PC-3 (cell line): ENCODE data around the gene CMKLR1. TPM values are rescaled to one million over a fixed set of nuclear protein-coding genes. Genes with fewer than 3 reads are reported as not detected.

Experiments
- ATAC-seq: fragments of 200-7000 bp; cut with Tn5 transposase; 2 replicates; pipeline ENCODE4 v1.9.1; 2020; ENCODE audit warnings: mild to moderate bottlenecking, moderate library complexity
- BruUV-seq: library from RNA; stranded (reverse); fragments of 400-500 nt; replicated peaks from 2 replicates; lab custom pipeline; 2021; lab: Mats Ljungman, UMichigan
- CTCF ChIA-PET: fragments of 300-600 bp; sonication (Branson Sonifier 250); formaldehyde crosslinking; loops from one replicate; lab custom pipeline; 2022; ENCODE audit warnings: antibody characterized with exemption; lab: Charles Lee
- POLR2A ChIA-PET: fragments of 300-600 bp; sonication (Branson Sonifier 250); formaldehyde crosslinking; loops from one replicate; lab custom pipeline; 2022; ENCODE audit warnings: antibody characterized with exemption; ENCODE audit not compliant: unreplicated experiment; lab: Charles Lee
- DNase-seq: peaks from one replicate; pipeline ENCODE4 v3.0.0-alpha.2; 2015
- H2AFZ ChIP-seq: fragments of 300-600 bp; sonication (generic); 2 replicates; pipeline ENCODE4 v1.6.0; 2016; ENCODE audit warnings: antibody characterized with exemption, low read length
- H3F3A ChIP-seq: fragments of 300-600 bp; sonication (generic); one replicate; pipeline ENCODE4 v1.6.0; 2017; ENCODE audit warnings: antibody characterized with exemption, low read length, control low read depth, mild to moderate bottlenecking; ENCODE audit not compliant: unreplicated experiment
- H3K27ac ChIP-seq: fragments of 300-600 bp; sonication (generic); 2 replicates; pipeline ENCODE4 v1.5.1; 2016; ENCODE audit warnings: mild to moderate bottlenecking, low read length
- H3K27me3 ChIP-seq: fragments of 300-600 bp; sonication (generic); 2 replicates; pipeline ENCODE4 v1.6.1; 2016; ENCODE audit warnings: low read length, mixed read lengths
- H3K36me3 ChIP-seq: fragments of 300-600 bp; sonication (generic); 2 replicates; pipeline ENCODE4 v1.6.1; 2016; ENCODE audit warnings: low read depth, mixed run types, low read length, mixed read lengths
- H3K4me1 ChIP-seq: fragments of 300-600 bp; sonication (generic); 2 replicates; pipeline ENCODE4 v1.5.1; 2016; ENCODE audit warnings: low read length; ENCODE audit not compliant: insufficient read depth
- H3K4me2 ChIP-seq: fragments of 300-600 bp; sonication (generic); 2 replicates; pipeline ENCODE4 v1.6.0; 2016; ENCODE audit warnings: low read length
- H3K4me3 ChIP-seq: fragments of 300-600 bp; sonication (generic); 2 replicates; pipeline ENCODE4 v1.5.1; 2016; ENCODE audit warnings: mild to moderate bottlenecking, low read length, mixed read lengths
- H3K79me2 ChIP-seq: fragments of 300-600 bp; sonication (generic); 2 replicates; pipeline ENCODE4 v1.6.1; 2017; ENCODE audit warnings: low read length, mixed read lengths
- H3K9ac ChIP-seq: fragments of 300-600 bp; sonication (generic); 2 replicates; pipeline ENCODE4 v1.6.0; 2016; ENCODE audit warnings: mild to moderate bottlenecking, low read length
- H3K9me2 ChIP-seq: fragments of 300-600 bp; sonication (generic); replicated peaks from 2 replicates; pipeline ENCODE4 v1.6.1; 2016; ENCODE audit warnings: mixed run types, low read length, mixed read lengths
- H3K9me3 ChIP-seq: fragments of 300-600 bp; sonication (generic); 2 replicates; pipeline ENCODE4 v1.6.1; 2016; ENCODE audit warnings: low read length, mixed read lengths
- H4K20me1 ChIP-seq: fragments of 300-600 bp; sonication (generic); 2 replicates; pipeline ENCODE4 v1.6.1; 2016; ENCODE audit warnings: low read length, mixed read lengths
- EZH2 ChIP-seq: fragments of 300-600 bp; sonication (generic); IDR thresholded peaks from one replicate; pipeline ENCODE4 v1.6.1; 2017; ENCODE audit warnings: antibody characterized with exemption, mild to moderate bottlenecking, low read length; ENCODE audit not compliant: unreplicated experiment
- EZH2phosphoT487 ChIP-seq: fragments of 300-600 bp; sonication (generic); IDR thresholded peaks from 2 replicates; pipeline ENCODE4 v1.6.1; 2018; ENCODE audit warnings: mild to moderate bottlenecking, antibody characterized with exemption, low read length, borderline replicate concordance
- intact Hi-C: fragments of 100-400 bp; cut with micrococcal nuclease; formaldehyde crosslinking; loops from 2 replicates; pipeline ENCODE4 v1.9.0; 2023
- total RNA-seq: library from RNA; depleted of rRNA; stranded (reverse); fragments of >200 nt; gene quantifications from 2 replicates; pipeline ENCODE4 v1.2.3, GENCODE V29; 2014
- TF ChIP-seq, protein P1 (sequence below): fragments of 300-600 bp; sonication (generic); conservative IDR thresholded peaks from 2 replicates; pipeline ENCODE4 v1.5.1; 2017; ENCODE audit warnings: antibody characterized with exemption, low read depth, mild to moderate bottlenecking, low read length

Gene CMKLR1
- total RNA-seq, 1 experiment from 2014 or later: not detected

GRCh38 chr12:108349278-108349688 lies 10.2 kb upstream of the CMKLR1 start:
- ChIA-PET POLR2A (no interaction called here), CTCF (no interaction called here)
- Histone ChIP-seq H4K20me1 (no peaks in the 10 kb centered on the region), H3K4me1 (no peaks in the 10 kb centered on the region), H3K36me3 (no peaks in the 10 kb centered on the region), H2AFZ (no peak overlapping the region), H3K4me2 (no peak overlapping the region), H3K27me3 (peaks cover 5% of the 10 kb centered on the region; the same call in 1 of the 2 replicates), H3K9me3 (no peaks in the 10 kb centered on the region), H3F3A (no peaks in the 10 kb centered on the region), H3K27ac (no peak overlapping the region), H3K9me2 (no peaks in the 10 kb centered on the region), H3K4me3 (no peak overlapping the region), H3K79me2 (no peaks in the 10 kb centered on the region), H3K9ac (no peak overlapping the region)
- no peak for ATAC-seq
- intact Hi-C loops: no loop called here
- no peak for DNase-seq
- no TSS peak for BruUV-seq
- TF ChIP-seq, protein P1, sequence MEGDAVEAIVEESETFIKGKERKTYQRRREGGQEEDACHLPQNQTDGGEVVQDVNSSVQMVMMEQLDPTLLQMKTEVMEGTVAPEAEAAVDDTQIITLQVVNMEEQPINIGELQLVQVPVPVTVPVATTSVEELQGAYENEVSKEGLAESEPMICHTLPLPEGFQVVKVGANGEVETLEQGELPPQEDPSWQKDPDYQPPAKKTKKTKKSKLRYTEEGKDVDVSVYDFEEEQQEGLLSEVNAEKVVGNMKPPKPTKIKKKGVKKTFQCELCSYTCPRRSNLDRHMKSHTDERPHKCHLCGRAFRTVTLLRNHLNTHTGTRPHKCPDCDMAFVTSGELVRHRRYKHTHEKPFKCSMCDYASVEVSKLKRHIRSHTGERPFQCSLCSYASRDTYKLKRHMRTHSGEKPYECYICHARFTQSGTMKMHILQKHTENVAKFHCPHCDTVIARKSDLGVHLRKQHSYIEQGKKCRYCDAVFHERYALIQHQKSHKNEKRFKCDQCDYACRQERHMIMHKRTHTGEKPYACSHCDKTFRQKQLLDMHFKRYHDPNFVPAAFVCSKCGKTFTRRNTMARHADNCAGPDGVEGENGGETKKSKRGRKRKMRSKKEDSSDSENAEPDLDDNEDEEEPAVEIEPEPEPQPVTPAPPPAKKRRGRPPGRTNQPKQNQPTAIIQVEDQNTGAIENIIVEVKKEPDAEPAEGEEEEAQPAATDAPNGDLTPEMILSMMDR: no peak
- TF ChIP-seq EZH2: no peak
- TF ChIP-seq EZH2phosphoT487: no peak

- Histone ChIP-seq H2AFZ (no peak overlapping the region), H3K79me2 (no peaks in the 10 kb centered on the region), H3K27me3 (peaks cover 5% of the 10 kb centered on the region; the same call in 1 of the 2 replicates), H3K9me2 (no peaks in the 10 kb centered on the region), H3K36me3 (no peaks in the 10 kb centered on the region), H3F3A (no peaks in the 10 kb centered on the region), H3K9ac (no peak overlapping the region), H3K4me2 (no peak overlapping the region), H3K9me3 (no peaks in the 10 kb centered on the region), H3K4me1 (no peaks in the 10 kb centered on the region), H3K4me3 (no peak overlapping the region), H3K27ac (no peak overlapping the region), H4K20me1 (no peaks in the 10 kb centered on the region)
- intact Hi-C loops: no loop called here
- DNase-seq (no peak), ATAC-seq (no peak)
- ChIA-PET POLR2A (no interaction called here), CTCF (interaction anchor here (0.6 kb wide), 1 partner anchor 51 kb away, joined by 4 read pairs; no protein-coding TSS in a partner anchor)
- TF ChIP-seq EZH2 (no peak), EZH2phosphoT487 (no peak)
- TF ChIP-seq, protein P1: no peak
- BruUV-seq: no TSS peak
These were observed 9.7 kb upstream of the CMKLR1 start for GRCh38 chr12:108348842-108349241.

DNA sequence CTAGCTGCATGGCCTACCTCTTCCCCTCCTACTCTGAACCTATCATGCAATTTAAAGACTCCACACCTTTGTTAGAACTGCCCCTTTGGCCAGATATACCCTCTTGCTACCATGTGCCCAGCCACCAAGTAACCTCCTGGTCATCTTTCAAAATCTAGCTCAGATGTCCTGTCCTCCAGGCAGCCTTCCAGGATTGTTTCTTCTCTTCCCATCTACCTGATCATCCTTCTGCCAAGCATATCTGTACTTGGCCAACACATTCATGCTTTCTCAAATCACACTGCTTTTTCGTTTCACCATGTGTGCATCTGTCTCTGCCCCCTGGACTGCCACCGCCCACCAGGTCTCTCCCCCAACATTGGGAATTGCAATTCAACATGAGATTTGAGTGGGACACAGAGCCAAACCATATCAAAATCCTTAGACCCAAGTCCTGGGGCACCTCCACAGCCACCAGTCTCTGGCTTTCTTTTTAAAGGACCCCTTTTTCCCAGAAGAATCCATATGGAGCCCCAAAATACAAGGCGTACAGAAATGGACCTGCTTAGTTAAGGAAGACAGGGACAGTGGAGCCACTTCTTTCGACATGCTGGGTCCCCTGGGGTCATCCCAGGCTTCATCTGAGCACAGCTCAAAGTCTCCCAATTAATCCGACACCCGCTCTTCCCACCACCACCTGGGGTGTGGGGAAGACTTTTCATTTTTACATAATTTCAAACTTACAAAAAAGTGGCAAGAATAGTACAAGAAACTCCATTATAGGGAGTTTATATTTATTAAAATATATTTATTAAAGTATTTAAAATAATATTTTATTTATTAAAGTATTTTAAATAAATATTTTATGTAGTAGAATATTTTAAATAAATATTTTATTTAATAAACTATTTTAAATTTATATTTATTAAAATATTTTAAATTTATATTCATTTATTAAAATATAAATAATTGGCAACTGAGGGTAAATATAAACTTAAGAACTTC lies 7.9 kb upstream of the CMKLR1 start:
- no peaks in the 10 kb centered on the region for H3K4me1 ChIP-seq
- no peaks in the 10 kb centered on the region for H3K9me2 ChIP-seq
- no peaks in the 10 kb centered on the region for H3K79me2 ChIP-seq
- H4K20me1 ChIP-seq: no peaks in the 10 kb centered on the region
- peaks cover 13% of the 10 kb centered on the region; the same call in 1 of the 2 replicates for H3K27me3 ChIP-seq
- no peaks in the 10 kb centered on the region for H3F3A ChIP-seq
- H3K27ac ChIP-seq: no peak overlapping the region
- no peaks in the 10 kb centered on the region for H3K9me3 ChIP-seq
- no peak overlapping the region for H3K9ac ChIP-seq
- no peaks in the 10 kb centered on the region for H3K36me3 ChIP-seq
- H2AFZ ChIP-seq: no peak overlapping the region
- ChIA-PET POLR2A (no interaction called here), CTCF (no interaction called here)
- BruUV-seq: no TSS peak
- no peak overlapping the region for H3K4me2 ChIP-seq
- intact Hi-C loops: no loop called here
- H3K4me3 ChIP-seq: no peak overlapping the region
- no peak for TF ChIP-seq EZH2phosphoT487
- TF ChIP-seq, protein P1: no peak
- no peak for TF ChIP-seq EZH2
- no peak for DNase-seq
- no peak for ATAC-seq
